Left forelimb (tissue), 1 donor: ENCODE data around the gene LTB4R.

Experiments used
- DNase-seq: peaks from one replicate; pipeline ENCODE4 v3.0.0-alpha.2; 2018; ENCODE audit warnings: low spot score

Gene LTB4R, protein sequence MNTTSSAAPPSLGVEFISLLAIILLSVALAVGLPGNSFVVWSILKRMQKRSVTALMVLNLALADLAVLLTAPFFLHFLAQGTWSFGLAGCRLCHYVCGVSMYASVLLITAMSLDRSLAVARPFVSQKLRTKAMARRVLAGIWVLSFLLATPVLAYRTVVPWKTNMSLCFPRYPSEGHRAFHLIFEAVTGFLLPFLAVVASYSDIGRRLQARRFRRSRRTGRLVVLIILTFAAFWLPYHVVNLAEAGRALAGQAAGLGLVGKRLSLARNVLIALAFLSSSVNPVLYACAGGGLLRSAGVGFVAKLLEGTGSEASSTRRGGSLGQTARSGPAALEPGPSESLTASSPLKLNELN

GRCh38 chr14:24310646-24311604 lies at the start of gene LTB4R:
TSS of gene LTB4R (plus strand) at chr14:24311502. CDS start at chr14:24315652, 4,150 bp downstream.
- DNase-seq = peak; percentile 82

- no peak for DNase-seq
Observed at GRCh38 chr14:24261969-24262327, 49.4 kb upstream of the LTB4R start.

- no peak for DNase-seq
Observed at GRCh38 chr14:24262821-24263733, 48.2 kb upstream of the LTB4R start, which contains the start of gene TGM1. TSS of gene TGM1 (minus strand) at chr14:24263177. CDS start at chr14:24262352, 825 bp downstream.

- DNase-seq = no peak
Observed at GRCh38 chr14:24263848-24264247, 47.5 kb upstream of the LTB4R start.

DNA sequence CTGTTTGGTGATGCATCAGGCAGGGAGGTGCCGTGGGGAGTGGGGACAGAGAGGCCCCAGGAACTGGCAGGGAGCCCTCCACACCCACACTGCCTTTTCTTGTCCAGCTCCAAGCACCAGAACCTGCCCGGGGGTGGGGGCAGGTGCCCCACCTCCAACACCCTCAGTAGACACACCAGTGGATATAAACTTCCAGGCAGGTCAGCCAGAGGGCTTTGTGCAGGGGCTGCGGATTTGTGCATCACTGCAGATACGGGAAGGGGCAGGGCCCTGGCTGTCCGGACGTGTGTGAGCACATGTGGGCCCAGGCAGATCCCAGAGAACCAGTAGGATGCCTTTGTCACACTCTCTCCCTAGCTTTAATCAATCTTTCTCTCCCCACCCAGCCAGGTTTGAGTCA lies 47.0 kb upstream of the LTB4R start:
- DNase-seq = no peak

DNA sequence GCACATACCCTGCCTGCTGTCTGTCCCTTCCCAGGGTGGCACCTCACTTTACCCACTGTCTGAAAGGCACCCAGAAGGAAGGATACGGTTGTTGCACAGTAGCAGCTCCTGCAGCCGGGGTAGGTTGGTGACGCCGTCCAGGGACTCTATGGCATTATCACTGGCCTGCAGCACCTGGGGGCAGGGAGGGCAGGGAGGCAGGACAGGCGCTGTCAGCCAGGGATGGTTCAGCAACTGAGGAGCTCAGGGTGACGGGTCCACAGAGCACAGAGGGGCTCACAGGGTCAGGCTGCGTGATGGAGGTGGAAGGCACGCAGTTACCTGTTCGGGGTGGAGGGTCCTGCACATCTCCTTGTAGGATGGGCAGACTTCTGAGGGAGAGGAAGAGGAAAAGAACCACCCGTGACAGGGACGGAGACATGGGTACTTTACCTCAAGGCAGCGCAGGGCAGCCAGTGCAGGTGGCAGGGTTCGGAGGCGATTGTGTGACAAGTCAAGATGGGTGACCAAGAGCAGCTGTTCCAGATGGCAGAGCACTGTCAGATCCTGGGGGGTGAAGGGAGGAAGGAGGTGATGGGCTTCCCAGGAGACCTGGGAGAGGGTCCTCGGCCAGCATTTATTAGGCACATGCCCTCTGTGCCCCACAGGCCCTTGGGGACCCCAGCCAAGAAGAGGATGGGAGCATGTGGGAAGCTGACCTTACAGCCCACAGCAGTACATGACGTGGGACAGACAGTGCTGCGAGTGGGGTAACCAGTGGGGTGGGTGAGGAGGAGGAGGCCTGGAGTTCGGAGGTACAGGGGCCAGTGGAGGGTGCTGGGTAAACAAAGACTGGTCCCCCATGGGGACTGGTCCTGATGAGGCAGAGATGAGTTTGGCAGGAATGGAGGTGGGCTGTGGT lies 44.7 kb upstream of the LTB4R start:
- no peak for DNase-seq

DNA sequence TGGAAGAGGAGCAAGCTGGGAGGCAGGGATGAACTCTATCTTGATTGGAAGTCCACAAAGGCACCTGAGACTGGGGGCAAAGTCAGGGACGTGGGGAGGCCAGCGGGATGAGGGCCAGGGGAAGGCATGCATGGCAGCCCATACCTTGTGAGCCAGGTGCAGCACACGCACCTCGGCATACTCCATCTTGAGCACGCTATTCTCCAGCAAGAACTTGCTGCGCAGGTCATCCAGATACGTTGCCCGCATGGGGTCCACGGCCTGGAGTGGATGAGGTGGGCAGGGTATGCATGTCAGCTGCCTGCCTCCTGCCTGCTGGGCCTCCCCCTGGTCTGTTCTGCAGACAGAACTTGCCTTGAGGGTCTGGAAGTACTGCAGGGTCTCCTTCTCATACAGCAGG lies 43.8 kb upstream of the LTB4R start:
- DNase-seq = no peak

- no peak for DNase-seq
Observed at GRCh38 chr14:24268225-24268624, 43.1 kb upstream of the LTB4R start.

GRCh38 chr14:24269368-24269767 lies 41.9 kb upstream of the LTB4R start:
- DNase-seq = no peak

- no peak for DNase-seq
Observed at GRCh38 chr14:24269910-24270536, 41.3 kb upstream of the LTB4R start.

GRCh38 chr14:24270537-24271133 lies 40.7 kb upstream of the LTB4R start:
- no peak for DNase-seq

DNA sequence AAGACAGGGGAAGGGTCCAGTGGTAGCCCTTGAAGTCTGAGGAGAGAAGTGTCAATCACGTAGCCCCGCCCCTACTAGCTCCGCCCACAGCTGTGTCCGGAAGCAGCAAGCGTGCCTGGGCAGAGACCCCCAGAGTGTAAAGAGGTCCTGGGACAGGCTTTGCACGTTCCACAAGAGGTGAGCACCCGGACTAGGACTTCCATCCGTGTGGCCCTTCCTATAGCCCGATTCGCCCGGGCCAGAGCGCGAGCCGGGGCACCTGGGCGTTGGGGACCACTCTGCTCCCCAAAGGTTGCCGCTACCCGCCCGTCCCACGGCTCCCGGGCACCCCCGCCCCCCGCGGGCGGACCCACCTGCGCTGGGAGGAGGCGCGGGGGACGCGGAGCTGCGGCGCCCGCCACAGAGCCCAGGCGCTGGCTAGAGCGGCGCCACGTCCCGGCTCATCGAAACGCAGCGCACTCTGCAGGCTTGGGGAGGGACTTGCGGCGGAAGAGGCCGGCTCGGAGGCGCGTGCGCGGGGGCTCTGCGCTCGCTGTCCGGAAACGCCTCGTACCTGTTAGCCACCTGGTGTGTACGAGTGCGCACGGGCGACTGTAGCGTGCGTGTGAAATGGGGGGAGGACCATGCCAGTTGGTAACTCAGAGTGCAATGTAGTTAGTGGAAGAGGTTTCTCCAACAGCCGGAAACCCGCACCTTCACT lies 40.0 kb upstream of the LTB4R start, which contains the start of gene RABGGTA:
TSS of gene RABGGTA (minus strand) at position 464 of the 700 bp plus-strand sequence. CDS start 482 bp downstream, outside the sequence.
- DNase-seq = peak; percentile 91

- DNase-seq = no peak
Observed at GRCh38 chr14:24271834-24272263, 39.5 kb upstream of the LTB4R start.

DNA sequence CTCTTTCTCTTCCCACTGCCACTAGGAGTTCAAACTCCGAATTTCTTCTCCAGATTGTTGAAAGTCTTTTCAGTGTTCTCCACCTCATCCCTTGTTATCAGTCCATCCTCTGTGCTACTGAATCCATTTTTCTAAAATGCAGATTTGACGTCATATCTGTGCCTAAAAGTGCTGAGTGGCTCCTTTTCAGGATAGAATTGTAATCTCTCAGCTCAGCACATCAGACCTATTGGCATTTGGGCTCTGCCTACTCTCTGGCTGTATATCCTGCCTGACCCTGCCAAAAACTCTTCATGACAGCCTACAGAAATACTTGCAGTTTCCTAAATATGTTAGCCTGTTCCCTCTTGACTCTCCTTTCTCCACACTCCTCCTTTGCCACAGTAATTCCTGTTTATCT lies 38.8 kb upstream of the LTB4R start:
- DNase-seq = no peak

- DNase-seq = no peak
Observed at GRCh38 chr14:24273422-24273998, 37.8 kb upstream of the LTB4R start.

GRCh38 chr14:24274101-24274543 lies 37.2 kb upstream of the LTB4R start:
- no peak for DNase-seq

DNA sequence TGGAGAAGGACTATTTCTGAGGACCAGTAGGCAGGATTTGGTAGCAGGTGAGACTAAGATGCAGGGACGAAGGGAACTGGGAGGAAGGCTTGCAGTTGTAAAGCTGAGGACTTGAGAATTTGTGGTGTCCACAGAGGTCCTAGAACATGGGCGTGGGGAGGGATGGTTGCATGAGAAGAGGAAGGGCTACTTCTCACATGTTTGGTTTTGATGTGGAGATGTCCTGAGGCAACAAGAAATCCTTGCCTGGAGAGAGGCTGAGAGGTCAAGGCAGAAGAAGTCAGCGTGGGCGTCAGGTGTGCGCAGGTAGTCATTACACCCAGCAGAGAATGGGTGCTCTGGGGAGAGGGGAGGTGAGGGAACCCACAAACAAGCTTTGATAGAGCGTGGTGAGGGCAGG lies 34.2 kb upstream of the LTB4R start:
- no peak for DNase-seq

GRCh38 chr14:24277606-24278321 lies 33.5 kb upstream of the LTB4R start:
- DNase-seq = no peak
